ENCODE data around the gene SHISAL1.

DNA sequence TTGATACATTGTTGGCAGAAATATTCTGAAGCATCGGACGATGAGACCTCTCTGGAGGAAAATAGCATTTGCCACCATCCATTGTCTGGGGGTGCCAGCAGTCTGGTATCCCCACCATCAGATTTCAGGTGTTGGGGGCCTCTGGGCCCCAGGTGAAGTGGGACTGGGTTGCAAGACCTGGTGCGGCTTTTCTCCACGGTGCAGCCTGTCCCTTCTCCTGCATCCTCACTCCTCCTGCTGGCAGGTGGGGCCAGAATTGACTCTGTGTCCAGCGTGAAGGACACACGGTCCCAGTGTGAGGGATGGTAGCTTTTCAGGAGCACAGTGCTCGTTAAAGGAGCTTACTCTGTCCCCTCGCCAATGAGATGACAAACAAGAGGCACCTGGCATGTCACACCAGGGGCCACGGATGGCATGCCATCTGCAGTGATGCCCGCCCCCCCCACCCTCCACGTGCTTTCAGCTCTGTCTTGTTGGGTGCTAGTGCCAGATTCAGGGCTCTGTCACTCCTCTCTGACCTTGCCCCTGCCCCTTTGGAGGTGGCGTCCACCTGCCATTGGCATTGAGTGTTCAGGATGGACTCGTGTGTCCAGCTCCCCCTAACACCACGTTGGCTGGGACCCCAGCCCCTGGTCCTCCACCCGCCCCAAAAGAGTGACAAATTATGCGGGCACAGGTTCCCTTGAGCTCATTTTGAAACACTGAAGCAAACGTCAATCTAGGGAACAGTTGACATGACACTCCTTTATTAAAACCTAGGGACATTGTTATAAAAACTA is 69.6 kb downstream of the SHISAL1 start:
- TF ChIP-seq, protein P1, sequence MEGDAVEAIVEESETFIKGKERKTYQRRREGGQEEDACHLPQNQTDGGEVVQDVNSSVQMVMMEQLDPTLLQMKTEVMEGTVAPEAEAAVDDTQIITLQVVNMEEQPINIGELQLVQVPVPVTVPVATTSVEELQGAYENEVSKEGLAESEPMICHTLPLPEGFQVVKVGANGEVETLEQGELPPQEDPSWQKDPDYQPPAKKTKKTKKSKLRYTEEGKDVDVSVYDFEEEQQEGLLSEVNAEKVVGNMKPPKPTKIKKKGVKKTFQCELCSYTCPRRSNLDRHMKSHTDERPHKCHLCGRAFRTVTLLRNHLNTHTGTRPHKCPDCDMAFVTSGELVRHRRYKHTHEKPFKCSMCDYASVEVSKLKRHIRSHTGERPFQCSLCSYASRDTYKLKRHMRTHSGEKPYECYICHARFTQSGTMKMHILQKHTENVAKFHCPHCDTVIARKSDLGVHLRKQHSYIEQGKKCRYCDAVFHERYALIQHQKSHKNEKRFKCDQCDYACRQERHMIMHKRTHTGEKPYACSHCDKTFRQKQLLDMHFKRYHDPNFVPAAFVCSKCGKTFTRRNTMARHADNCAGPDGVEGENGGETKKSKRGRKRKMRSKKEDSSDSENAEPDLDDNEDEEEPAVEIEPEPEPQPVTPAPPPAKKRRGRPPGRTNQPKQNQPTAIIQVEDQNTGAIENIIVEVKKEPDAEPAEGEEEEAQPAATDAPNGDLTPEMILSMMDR (IDR thresholded peaks at IDR 0.05) = no peak
- no peak for TF ChIP-seq POLR2A (IDR thresholded peaks at IDR 0.05)
